GM21619 (cell line): ENCODE data around the gene TMEM82.

Experiments used
- ATAC-seq: cut with Tn5 transposase; IDR thresholded peaks from one replicate; pipeline ENCODE4 v1.9.1; 2021; ENCODE audit not compliant: unreplicated experiment

Gene TMEM82

GRCh38 chr1:15735304-15736037, 6.8 kb upstream of the TMEM82 start:
- no peak for ATAC-seq

- ATAC-seq = no peak
These were observed 6.0 kb upstream of the TMEM82 start, which contains the start of gene SLC25A34 for GRCh38 chr1:15736038-15736891. Gene SLC25A34 (plus strand): TSS chr1:15736258. CDS start chr1:15736486, 228 bp downstream.

- no peak for ATAC-seq
These were observed 5.4 kb upstream of the TMEM82 start for GRCh38 chr1:15736892-15737261.

- no peak for ATAC-seq
These were observed 4.7 kb upstream of the TMEM82 start for GRCh38 chr1:15737324-15738319.

- no peak for ATAC-seq
These were observed 3.7 kb upstream of the TMEM82 start for GRCh38 chr1:15738416-15739113.

GRCh38 chr1:15739259-15739658, 3.0 kb upstream of the TMEM82 start:
- ATAC-seq = no peak

- no peak for ATAC-seq
These were observed 2.6 kb upstream of the TMEM82 start for GRCh38 chr1:15739745-15740144.

GRCh38 chr1:15740924-15741850, 1.1 kb upstream of the TMEM82 start:
- no peak for ATAC-seq

- no peak for ATAC-seq
These were observed 1.9 kb downstream of the TMEM82 start for GRCh38 chr1:15744122-15744679.

- no peak for ATAC-seq
These were observed 5.1 kb downstream of the TMEM82 start for GRCh38 chr1:15747378-15747777.

- no peak for ATAC-seq
These were observed 6.0 kb downstream of the TMEM82 start for GRCh38 chr1:15748264-15748663.

GRCh38 chr1:15748690-15749398, 6.5 kb downstream of the TMEM82 start:
- ATAC-seq = no peak

- ATAC-seq = no peak
These were observed 7.3 kb downstream of the TMEM82 start for GRCh38 chr1:15749399-15750291.

GRCh38 chr1:15750924-15751323, 8.6 kb downstream of the TMEM82 start:
- ATAC-seq = no peak

GRCh38 chr1:15751717-15752116, 9.4 kb downstream of the TMEM82 start:
- ATAC-seq = no peak

GRCh38 chr1:15753776-15754175, 11.5 kb downstream of the TMEM82 start:
- no peak for ATAC-seq

- ATAC-seq = no peak
These were observed 12.8 kb downstream of the TMEM82 start for GRCh38 chr1:15755021-15755645.
